ENCODE data around the gene CCDC9B. TPM values are rescaled to one million over a fixed set of nuclear protein-coding genes. Genes with fewer than 3 reads are reported as not detected.

The CCDC9B gene
- total RNA-seq, 1 donor from 2014 or later = 10.0 TPM

- no peak for DNase-seq
Observed at GRCh38 chr15:40365624-40366456, 25.1 kb upstream of the CCDC9B start.

GRCh38 chr15:40365016-40365415, 24.3 kb upstream of the CCDC9B start:
- DNase-seq = no peak

- no peak for DNase-seq
Observed at GRCh38 chr15:40364251-40364650, 23.5 kb upstream of the CCDC9B start.

GRCh38 chr15:40363611-40364010, 22.9 kb upstream of the CCDC9B start:
- DNase-seq = no peak

GRCh38 chr15:40361640-40362039, 20.9 kb upstream of the CCDC9B start:
- DNase-seq = no peak

GRCh38 chr15:40360015-40360414, 19.3 kb upstream of the CCDC9B start:
- DNase-seq = no peak

GRCh38 chr15:40358471-40359353, 18.0 kb upstream of the CCDC9B start:
- DNase-seq = no peak

- peak; percentile 86 for DNase-seq
Observed at GRCh38 chr15:40357723-40358470, 17.2 kb upstream of the CCDC9B start, which contains the start of gene DISP2. Gene DISP2 (plus strand): TSS chr15:40358219. CDS start chr15:40358322, 103 bp downstream.

GRCh38 chr15:40357246-40357645, 16.5 kb upstream of the CCDC9B start:
- no peak for DNase-seq

GRCh38 chr15:40355976-40356585, 15.3 kb upstream of the CCDC9B start:
- DNase-seq = no peak

GRCh38 chr15:40354408-40355171, 13.9 kb upstream of the CCDC9B start:
- peak; percentile 39 for DNase-seq

- DNase-seq = no peak
Observed at GRCh38 chr15:40353697-40354096, 13.0 kb upstream of the CCDC9B start.

- DNase-seq = no peak
Observed at GRCh38 chr15:40352281-40352901, 11.7 kb upstream of the CCDC9B start.

GRCh38 chr15:40349163-40349562, 8.4 kb upstream of the CCDC9B start:
- no peak for DNase-seq

- no peak for DNase-seq
Observed at GRCh38 chr15:40348474-40348870, 7.7 kb upstream of the CCDC9B start.

- no peak for DNase-seq
Observed at GRCh38 chr15:40347559-40348473, 7.1 kb upstream of the CCDC9B start.

- no peak for DNase-seq
Observed at GRCh38 chr15:40346579-40347558, 6.1 kb upstream of the CCDC9B start.

GRCh38 chr15:40345867-40346578, 5.3 kb upstream of the CCDC9B start:
- DNase-seq = no peak

All from dermis blood vessel endothelial cell (primary cell).